NCI-H2196 (cell line): ENCODE data around the gene SLC10A1.
"Not testable (repeated sequence)": the region's sequence is repeated elsewhere in the genome, so short reads cannot be mapped to it uniquely, and the experiment has no call there.

ENCODE experiments used
- DNase-seq: peaks from one replicate; lab custom pipeline; 2025; ENCODE audit not compliant: unreplicated experiment; lab: John Stamatoyannopoulos, UW

Gene SLC10A1

GRCh38 chr14:69770559-69770958 lies 26.5 kb downstream of the SLC10A1 start:
- no peak for DNase-seq

GRCh38 chr14:69769623-69770022 lies 27.4 kb downstream of the SLC10A1 start:
- no peak for DNase-seq

GRCh38 chr14:69768873-69769272 lies 28.2 kb downstream of the SLC10A1 start:
- DNase-seq: no peak

- peak; percentile 94 for DNase-seq
Observed at GRCh38 chr14:69767369-69767999, 29.6 kb downstream of the SLC10A1 start.

GRCh38 chr14:69766984-69767368 lies 30.1 kb downstream of the SLC10A1 start, which contains the start of gene SRSF5:
SRSF5 (plus strand) TSS chr14:69767142; CDS start chr14:69768157, 1,015 bp downstream.
- DNase-seq: peak; percentile 96

- no peak for DNase-seq
Observed at GRCh38 chr14:69763761-69764510, 33.1 kb downstream of the SLC10A1 start.

GRCh38 chr14:69760810-69761209 lies 36.2 kb downstream of the SLC10A1 start:
- DNase-seq: no peak

GRCh38 chr14:69756298-69756697 lies 40.7 kb downstream of the SLC10A1 start:
- no peak for DNase-seq

- no peak for DNase-seq
Observed at GRCh38 chr14:69755784-69756183, 41.3 kb downstream of the SLC10A1 start.

- no peak for DNase-seq
Observed at GRCh38 chr14:69755296-69755695, 41.7 kb downstream of the SLC10A1 start.

- no peak for DNase-seq
Observed at GRCh38 chr14:69754487-69754886, 42.6 kb downstream of the SLC10A1 start.

- no peak for DNase-seq
Observed at GRCh38 chr14:69753860-69754259, 43.2 kb downstream of the SLC10A1 start.

- no peak for DNase-seq
Observed at GRCh38 chr14:69752773-69753172, 44.3 kb downstream of the SLC10A1 start.

GRCh38 chr14:69750495-69750894 lies 46.5 kb downstream of the SLC10A1 start:
- DNase-seq: no peak

GRCh38 chr14:69749956-69750355 lies 47.1 kb downstream of the SLC10A1 start:
- DNase-seq: no peak

GRCh38 chr14:69741055-69741454 lies 56.0 kb downstream of the SLC10A1 start:
- no peak for DNase-seq

GRCh38 chr14:69736405-69736804 lies 60.6 kb downstream of the SLC10A1 start:
- not testable (repeated sequence) for DNase-seq

- DNase-seq: not testable (repeated sequence)
Observed at GRCh38 chr14:69731919-69732598, 65.0 kb downstream of the SLC10A1 start.

- no peak for DNase-seq
Observed at GRCh38 chr14:69727860-69728259, 69.2 kb downstream of the SLC10A1 start.

GRCh38 chr14:69726761-69727511 lies 70.1 kb downstream of the SLC10A1 start:
- peak; percentile 84 for DNase-seq
